Stimulated activated CD8-positive, alpha-beta memory T cell treated with anti-CD3 and anti-CD28 coated beads, Interleukin-12 subunit alpha, Interleukin-12 subunit beta, amount 100 ng/mL, for 24 hours (primary cell): ENCODE data around the gene CDH15.
"Not testable (repeated sequence)": the region's sequence is repeated elsewhere in the genome, so short reads cannot be mapped to it uniquely, and the experiment has no call there.

Experiments
- DNase-seq: peaks from one replicate; pipeline ENCODE4 v3.0.0-alpha.2; 2020; ENCODE audit errors: extremely low read depth

CDH15 gene

DNA sequence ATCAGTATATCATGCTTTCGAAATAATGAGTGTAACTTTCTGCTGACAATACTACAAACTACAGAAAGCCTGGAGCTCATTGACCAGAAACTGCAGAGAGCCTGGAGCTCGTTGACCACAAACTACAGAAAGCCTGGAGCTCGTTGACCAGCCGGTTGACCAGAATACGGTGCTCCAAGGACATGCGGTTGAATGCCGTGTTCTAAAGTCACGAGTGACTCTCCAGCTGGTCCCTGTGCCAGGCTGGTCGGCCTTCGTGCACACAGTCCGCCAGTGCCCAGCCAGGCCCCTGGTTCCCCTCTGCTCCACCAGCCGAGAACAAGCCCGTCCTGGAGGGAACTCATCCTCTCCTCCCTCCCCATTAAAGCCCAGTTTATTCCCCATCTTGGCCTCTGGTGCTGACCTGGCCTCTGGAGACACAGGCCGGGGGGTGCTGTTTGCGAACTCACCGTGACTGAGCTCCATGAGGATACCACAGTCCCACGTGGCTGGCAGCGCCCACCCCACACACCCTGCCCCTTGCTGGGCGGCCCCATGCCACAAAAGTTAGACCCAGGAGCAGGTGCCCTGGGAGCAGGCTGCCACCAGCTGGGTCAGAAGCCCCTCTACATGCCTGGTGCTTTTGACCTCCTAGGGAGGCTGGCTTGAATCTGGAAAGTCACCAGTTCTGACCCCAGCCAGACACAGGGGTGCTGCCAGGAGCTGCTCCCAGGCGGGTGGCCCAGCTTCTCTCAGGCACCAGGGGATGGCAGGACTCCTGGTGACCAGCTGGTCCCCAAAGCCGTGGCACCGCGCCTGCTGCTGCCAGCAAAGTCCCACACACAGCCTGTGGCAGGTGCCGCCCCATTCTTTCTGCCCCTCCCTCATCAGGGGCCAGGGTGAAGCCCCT, 15.5 kb upstream of the CDH15 start:
- no peak for DNase-seq

DNA sequence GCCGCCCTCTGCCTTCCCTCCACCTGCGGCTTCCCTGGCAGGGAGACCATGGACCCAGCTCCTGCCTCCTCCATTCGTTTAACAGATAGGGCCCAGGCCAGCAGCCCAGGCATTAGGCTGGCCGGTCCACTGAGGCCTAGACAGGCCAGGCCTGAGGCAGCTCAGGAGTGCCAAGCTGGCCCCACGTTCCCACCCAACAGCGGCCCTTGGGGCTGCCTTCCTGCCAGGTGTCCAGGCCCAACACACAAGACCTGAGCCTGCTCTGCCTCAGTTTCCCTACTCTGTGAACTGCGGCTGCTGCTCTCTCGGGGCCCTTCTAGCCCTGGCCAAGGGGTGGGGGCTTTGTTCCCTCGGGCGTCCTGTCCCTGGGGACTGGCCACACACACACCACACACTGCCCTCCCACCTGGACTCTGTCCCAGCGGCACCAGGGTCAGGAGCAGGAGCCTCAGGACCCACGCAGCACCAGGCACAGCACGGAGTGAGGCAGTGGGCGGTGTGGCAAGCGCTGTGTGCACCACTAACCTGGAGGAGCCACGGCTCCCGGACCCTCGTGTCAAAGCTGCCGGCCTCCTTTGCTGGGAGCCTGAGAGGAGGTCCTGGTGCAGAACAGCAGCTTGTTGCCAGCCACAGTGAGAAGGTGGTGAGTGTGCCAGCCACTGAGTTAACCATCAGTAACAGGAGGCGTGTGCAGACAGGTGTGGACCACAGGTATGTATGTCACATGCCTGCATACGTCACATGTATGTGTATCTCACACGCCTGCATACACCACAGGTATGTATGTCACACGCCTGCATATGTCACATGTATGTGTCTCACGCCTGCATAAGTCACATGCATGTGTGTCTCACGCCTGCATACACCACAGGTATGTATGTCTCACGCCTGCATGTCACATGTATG, 14.6 kb upstream of the CDH15 start:
- no peak for DNase-seq

GRCh38 chr16:89157778-89158177, 13.8 kb upstream of the CDH15 start:
- no peak for DNase-seq

DNA sequence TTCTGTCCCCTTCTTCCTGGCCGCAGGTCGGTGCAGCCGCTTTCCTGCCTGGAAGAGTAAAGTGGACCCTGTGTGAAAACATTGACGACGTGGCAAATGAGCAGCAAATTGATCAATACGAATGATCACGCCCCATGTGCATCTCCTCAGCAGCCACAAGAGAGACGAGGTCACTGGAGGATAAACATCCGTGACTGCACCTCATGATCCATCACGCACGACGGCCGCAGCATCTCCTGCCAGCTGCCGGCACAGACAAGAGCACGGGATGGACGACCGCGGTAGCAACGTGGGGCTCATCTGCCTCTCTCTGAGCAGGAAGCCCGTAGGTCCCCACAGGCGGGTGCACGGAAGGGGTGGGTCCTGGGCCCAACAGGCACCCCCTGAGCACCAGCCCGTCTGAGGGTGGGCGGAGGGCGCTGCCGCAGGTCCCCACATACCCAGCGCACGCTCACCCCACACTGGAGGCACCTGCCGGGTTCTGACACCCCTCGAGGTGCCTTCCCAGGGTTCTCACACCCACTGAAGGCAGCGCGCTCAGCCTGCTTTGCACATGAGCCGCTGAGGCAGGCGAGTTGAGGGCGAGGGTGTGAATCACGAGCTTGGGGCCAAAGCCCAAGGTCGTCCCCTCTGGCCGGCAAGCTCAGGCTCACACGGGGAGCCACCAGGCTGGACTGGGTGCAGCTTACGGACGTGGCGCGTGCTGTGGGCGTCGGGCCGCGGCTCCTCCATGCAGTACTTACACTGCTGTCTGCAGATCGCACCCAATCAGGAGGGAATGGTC, 12.3 kb upstream of the CDH15 start:
- DNase-seq: no peak

GRCh38 chr16:89159850-89160354, 11.6 kb upstream of the CDH15 start:
- no peak for DNase-seq

DNA sequence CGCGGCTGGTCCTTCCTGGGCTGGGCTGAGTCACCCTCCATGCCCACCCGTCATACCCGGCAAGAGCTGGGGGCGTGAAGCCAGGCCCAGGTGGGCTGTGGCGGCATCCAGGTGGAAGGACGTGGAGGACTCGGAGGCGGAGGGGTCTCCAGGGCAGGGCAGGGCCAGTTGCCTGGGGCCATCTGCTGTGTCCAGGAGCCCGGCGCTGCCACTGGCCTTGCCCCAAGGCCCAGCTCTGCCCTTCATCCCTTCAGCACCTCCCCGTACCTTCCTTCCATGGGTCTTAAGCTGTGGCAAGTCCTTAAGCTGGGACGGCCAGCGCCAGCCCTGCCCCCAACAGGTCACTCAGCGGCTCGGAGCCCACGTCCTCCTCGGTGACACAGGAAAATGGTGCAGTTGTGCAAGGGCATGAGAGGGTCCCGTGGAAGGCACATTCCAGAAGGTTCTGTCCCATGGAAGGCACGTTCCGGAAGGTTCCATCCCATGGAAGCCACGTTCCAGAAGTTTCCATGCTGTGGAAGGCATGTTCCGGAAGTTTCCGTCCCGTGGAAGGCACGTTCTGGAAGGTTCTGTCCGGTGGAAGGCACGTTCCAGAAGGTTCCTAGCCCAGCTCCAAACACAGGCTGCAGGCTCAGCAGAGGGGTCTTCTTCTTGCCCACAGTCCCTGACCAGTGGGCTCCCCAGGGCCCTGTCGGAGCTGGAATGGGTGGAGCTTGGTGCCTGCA, 10.4 kb upstream of the CDH15 start:
- no peak for DNase-seq

DNA sequence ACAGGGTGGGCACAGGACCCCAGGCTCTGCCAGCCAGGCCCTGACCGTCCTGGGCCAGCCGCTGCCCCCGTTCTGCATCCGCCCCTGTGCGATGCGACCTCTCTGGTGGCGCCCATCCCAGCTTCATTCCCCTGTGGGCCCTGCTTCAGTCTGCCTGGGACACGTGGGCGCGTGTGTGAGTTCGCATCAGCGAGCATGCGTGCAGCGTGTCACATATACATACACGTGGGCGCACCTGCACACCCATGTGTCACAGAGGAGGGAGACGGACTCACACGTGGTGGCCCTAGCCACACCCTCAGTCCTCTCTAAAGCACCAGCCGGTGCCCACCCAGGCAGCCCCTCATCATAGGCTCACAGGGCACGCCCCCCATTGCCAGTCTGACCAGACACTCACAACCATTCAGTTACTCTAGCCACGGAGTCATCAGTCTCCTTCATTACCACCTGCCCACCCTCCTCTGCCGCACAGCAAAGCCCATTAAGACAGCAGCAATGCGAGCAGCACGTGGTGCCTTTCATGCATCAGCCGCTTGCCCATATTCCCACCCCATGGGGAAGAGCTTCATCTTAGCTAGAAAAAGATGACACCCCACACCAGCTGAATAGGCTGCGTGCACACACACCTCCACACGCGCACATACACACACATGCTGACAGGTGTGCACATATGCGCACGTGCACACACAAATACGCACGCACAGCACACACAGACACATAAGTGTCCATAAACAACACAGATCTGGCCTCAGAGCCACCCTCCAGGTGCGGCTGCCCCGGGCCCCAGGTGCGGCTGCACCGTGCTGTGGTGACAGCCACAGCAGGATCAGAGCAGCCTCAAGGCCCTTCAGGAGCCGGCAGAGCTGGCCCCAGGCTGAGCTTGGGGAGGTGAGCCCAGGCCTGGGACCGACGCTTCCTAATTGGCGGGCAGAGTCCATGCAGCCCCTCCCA, 9.5 kb upstream of the CDH15 start:
- DNase-seq: no peak

GRCh38 chr16:89163297-89163696, 8.3 kb upstream of the CDH15 start:
- DNase-seq: no peak

DNA sequence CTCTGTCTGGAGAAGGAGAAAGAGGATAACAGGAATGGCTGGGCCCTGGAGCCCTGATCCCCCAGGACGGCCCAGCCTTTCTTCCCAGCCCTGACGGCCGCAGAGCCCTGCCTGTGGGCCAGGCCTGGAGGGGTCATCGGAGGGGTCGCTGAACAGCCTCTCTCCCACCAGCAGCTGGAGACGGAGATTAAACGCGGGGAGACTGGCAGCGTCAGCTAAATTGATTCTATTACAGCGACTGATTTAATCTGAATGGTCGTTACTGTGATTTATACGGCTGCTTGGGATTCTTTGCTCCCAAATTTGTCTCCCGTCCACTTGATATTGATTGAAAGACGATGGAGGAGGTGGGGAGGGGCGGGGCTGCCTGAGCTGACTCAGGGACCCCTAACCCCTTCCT, 7.1 kb upstream of the CDH15 start:
- no peak for DNase-seq

DNA sequence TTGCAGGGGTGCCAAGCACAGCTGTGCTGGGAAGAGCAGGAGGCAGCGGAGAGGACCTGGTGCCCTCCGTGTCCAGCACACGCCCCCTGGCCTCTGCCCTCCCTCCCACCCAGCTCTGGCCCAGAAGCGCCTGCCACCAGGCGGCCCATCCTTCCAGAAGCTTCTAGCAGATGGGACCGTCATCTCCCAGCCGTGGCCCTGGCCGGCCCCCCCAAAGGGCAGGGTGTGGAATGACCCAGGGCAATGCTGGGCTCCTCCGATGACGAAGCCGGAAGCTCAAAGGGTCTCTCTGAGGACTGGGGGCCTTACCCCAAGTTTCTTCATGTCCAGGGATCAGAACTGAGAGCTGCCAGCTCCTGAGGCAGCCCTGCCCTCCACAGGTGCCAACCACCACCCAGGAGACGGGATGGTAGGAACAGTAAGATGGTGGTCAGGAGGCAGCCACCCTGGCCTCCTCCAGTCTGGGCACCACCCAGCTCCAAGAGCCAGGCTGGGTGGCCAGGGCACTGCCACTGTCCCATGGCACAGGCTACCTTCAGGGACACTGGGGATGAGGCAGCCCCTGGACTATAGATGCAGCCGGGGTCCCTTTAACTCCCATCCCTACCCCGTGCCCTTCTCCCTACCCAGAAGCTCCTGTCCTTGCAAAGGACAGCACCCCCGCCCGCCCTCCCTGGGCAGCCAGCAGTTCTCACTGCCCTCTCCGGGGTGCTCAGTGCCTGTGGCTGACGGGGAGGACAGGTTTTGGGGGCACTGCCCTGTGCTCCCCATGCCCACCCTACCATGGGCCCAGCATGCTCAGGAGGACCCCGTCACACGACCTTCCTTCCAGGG, 6.5 kb upstream of the CDH15 start:
- no peak for DNase-seq

- not testable (repeated sequence) for DNase-seq
Observed at GRCh38 chr16:89165681-89165979, 5.9 kb upstream of the CDH15 start.

- no peak for DNase-seq
Observed at GRCh38 chr16:89166696-89167424, 4.7 kb upstream of the CDH15 start.

DNA sequence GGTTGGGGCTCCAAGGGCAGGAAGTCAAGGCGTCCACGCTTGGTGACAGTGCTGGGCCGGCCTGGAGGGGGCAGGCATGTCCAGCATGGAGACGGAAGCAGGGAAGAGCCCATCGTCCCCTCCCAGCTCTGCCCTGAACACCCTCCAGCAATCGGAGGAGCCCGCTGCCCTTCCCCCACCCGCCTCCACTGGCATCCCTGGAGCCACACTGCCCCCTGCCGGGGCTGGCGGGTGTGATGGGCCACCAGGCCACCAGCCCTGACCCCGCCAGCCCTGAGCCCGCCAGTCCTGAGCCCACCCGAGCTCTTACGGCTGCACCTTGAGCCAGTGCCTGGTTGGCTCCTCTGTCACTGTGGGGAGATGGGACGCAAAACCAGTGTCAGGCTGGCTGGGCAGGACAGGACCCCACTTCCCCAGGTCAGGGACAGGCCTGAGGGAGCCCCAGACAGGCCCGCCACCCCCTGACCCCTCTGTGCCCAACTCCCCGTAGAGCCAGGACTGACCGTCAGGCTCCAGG, 4.1 kb upstream of the CDH15 start:
- DNase-seq: peak; percentile 70

GRCh38 chr16:89168381-89169189, 3.0 kb upstream of the CDH15 start:
- no peak for DNase-seq

DNA sequence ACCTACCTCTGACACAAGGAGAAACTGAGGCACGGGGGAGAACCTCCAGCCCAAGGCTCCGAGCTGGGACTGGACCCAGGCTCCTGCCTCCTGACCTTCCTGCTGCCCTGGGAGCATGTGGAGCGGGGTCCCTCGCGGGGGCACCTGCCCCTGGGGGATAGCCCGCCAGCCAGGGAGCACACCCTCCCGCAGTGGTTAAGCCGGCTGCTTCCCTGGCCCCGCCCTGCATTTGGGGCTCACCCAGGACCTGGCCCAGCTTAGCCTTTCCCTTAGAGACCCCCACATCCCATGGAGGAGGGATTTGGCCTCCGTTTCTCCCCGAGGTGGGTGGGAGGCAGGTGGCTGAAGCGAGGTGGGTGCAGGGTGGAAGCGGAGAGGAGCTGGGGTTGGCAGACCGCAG, 1.8 kb upstream of the CDH15 start:
- DNase-seq: no peak

- no peak for DNase-seq
Observed at GRCh38 chr16:89170346-89171215, 967 bp upstream of the CDH15 start.

DNA sequence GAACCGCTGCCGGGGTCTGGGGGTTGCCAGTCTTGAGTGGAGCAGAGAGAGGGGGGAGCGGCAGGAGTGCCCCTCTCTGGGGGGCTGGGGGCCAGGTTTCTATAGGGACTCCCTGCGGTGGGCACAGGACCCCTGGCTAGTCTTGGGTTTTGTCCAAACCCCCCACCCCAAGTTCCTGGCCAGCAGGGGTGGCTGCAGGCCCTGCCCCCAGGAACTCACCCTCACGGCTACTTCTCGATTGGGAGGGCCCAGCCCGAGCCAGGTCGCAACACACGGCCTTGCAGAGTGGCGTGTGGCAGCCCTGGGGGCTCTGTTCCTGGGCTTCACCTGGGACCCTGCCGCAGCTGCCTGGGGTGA, 601 bp downstream of the CDH15 start:
- DNase-seq: no peak
